A549 treated with AZD9567 at 1 μM for 4 hours (cell line): Measurements from ENCODE around the gene FSTL1. TPM values are rescaled to one million over a fixed set of nuclear protein-coding genes. Genes with fewer than 3 reads are reported as not detected.

Source experiments
- total RNA-seq: library from RNA; stranded (reverse); fragments of 200-300 nt; extraction: Qiagen RNA extraction; gene quantifications from 5 replicates; pipeline ENCODE4 v1.2.3, GENCODE V29; 2022; ENCODE audit not compliant: insufficient read depth

The FSTL1 gene, protein sequence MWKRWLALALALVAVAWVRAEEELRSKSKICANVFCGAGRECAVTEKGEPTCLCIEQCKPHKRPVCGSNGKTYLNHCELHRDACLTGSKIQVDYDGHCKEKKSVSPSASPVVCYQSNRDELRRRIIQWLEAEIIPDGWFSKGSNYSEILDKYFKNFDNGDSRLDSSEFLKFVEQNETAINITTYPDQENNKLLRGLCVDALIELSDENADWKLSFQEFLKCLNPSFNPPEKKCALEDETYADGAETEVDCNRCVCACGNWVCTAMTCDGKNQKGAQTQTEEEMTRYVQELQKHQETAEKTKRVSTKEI
- 43.9 to 75.2 TPM (median 64.5 TPM) in 5 replicates for total RNA-seq

DNA sequence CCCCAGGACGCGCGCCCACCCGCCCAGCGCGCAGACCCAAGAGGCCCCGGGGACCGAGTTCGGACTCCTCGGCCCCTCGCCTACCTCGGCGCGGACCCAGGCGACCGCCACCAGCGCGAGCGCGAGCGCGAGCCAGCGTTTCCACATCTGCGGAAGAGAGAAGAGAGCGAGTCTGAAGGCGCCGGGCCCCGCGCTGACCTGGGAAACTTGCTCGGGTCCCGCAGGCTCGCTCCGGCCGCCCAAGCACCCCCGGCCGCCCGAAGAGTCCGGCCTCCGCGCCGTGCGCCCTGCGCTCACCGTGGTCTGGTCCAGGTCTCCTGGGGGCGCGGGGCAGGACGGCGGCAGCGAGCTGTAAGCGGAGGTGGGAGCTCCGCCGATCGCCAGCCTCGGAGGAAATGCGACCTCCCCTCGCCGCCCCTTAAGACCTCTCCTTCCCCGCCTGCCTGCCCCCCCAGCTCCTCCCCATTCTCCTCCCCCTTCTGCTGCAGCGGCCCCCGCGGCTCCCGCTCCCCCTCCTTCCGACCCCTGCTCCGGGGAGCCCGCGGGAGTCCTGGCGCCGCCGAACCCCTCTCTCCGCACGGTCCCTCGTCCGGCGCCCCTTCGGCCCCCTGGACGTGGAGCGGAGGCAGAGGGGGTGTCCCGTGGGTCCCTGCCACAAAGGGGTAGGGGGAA, at the start of gene FSTL1:
Gene FSTL1, minus strand, starts transcription at position 393 of the 672 bp plus-strand sequence. Its CDS starts 246 bp downstream, at position 147.

DNA sequence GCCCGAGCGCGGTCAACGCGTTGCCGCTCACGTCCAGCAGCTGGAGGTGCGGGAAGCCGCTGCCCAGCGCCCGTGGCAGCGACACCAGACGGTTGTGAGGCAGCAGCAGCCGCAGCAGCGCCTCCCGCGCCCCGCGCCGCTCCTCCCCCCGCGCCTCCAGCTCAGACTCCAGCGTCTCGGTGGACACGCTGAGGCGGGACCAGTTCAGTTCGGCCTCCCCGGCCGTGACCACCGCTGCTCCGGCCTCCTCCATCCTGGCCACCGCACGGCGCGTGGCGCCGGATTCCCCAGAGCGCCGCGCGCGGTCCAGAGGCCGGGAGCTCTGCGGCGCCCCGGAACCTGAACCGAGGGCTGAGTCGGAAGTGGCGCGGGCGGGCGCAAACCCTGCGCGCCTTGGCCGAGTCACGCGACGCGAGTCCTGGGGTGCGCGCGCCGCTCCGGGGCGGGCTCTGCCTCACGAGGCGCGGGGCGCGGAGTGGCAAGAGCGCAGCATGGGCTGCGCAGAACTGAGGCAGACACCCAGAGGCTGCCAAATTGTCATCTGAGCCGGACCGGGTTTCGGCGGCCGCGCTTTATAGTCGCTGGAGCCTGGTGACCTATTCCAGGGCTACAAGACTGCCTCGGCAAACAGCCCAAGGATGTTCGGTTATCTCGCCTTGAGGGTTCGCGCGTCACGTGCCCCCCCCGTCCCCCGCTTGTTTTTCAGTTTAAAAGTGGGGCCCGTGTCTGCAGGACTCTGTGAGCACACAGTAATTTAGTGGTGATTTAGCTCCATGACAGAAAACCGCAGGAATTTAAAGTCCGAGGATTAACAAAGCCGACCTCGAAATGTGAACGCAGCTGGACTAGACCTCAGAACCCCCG, 101.6 kb downstream of the FSTL1 start, which contains the start of gene LRRC58:
Gene LRRC58, minus strand, starts transcription at position 364 of the 864 bp plus-strand sequence. Its CDS starts 111 bp downstream, at position 253.

Other genes starting within 250 kb of the FSTL1 start
- 0.37 to 0.68 TPM (median 0.44 TPM) in 4 of 5 replicates, not detected in the other for gene GPR156, start 165.8 kb downstream of the FSTL1 start, total RNA-seq
- gene LRRC58, start 101.6 kb downstream of the FSTL1 start, total RNA-seq, result 12.6 to 21.9 TPM (median 17.3 TPM) in 5 replicates
- 211 to 217 TPM (median 214 TPM) in 5 replicates for gene NDUFB4, start 145.3 kb upstream of the FSTL1 start, total RNA-seq
- gene HGD, start 231.2 kb upstream of the FSTL1 start, total RNA-seq, result 15.6 to 35.2 TPM (median 20.5 TPM) in 5 replicates